ENCODE data around the gene FAM241A. TPM values are rescaled to one million over a fixed set of nuclear protein-coding genes. Genes with fewer than 3 reads are reported as not detected.

FAM241A gene
- total and polyA plus RNA-seq, 9 of the 15 experiments (the other 6 are each of a cell fraction or from before 2014, with no cell fraction given): 2.3 to 8.5 (median 5.3) TPM

GRCh38 chr4:112231779-112232713, 86.8 kb downstream of the FAM241A start, which contains the start of gene AP1AR (continued):
- TF ChIP-seq HIVEP1 (CRISPR knock-in tag; IDR thresholded peaks at IDR 0.05) (peak; percentile 95), PTRF (tag; IDR thresholded peaks at IDR 0.05) (no peak), RREB1 (CRISPR knock-in tag; IDR thresholded peaks at IDR 0.05) (peak; percentile 31; the same call in 1 of the 2 replicates), NCOR1 (IDR thresholded peaks at IDR 0.05) (no peak), TFAP4 (CRISPR knock-in tag; IDR thresholded peaks at IDR 0.05; ENCODE audit: borderline replicate concordance) (peak; percentile 82), RB1 (IDR thresholded peaks at IDR 0.05; ENCODE audit: low read depth) (peak; percentile 14; the same call in 1 of the 2 replicates), ZBTB1 (CRISPR knock-in tag; IDR thresholded peaks at IDR 0.05; ENCODE audit: borderline replicate concordance, low read depth) (no peak), KAT7 (CRISPR knock-in tag; IDR thresholded peaks at IDR 0.05; ENCODE audit: borderline replicate concordance) (peak; percentile 34; the same call in 1 of the 2 replicates), FOXK1 (CRISPR knock-in tag; IDR thresholded peaks at IDR 0.05; ENCODE audit: borderline replicate concordance) (no peak), NELFE (IDR thresholded peaks at IDR 0.05; ENCODE audit: insufficient read depth, insufficient read length) (no peak), RHOXF2B (CRISPR knock-in tag; conservative IDR thresholded peaks at IDR 0.05) (0 out of 2 replicates have a peak, but pooled peaks have one; percentile 25), TGIF2 (CRISPR knock-in tag; IDR thresholded peaks at IDR 0.05) (0 out of 2 replicates have a peak, but pooled peaks have one; percentile 50), ERF (CRISPR knock-in tag; IDR thresholded peaks at IDR 0.05) (peak; percentile 69; the same call in 1 of the 2 replicates), POLR2AphosphoS2 (IDR thresholded peaks at IDR 0.05; ENCODE audit: low read length) (no peak), MEIS2 (IDR thresholded peaks at IDR 0.05; ENCODE audit: partially characterized antibody) (no peak), ZFP1 (CRISPR knock-in tag; IDR thresholded peaks at IDR 0.05) (no peak)
- TF ChIP-seq, protein P1, sequence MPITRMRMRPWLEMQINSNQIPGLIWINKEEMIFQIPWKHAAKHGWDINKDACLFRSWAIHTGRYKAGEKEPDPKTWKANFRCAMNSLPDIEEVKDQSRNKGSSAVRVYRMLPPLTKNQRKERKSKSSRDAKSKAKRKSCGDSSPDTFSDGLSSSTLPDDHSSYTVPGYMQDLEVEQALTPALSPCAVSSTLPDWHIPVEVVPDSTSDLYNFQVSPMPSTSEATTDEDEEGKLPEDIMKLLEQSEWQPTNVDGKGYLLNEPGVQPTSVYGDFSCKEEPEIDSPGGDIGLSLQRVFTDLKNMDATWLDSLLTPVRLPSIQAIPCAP (CRISPR knock-in tag; IDR thresholded peaks at IDR 0.05; ENCODE audit: borderline replicate concordance): no peak
- TF ChIP-seq, protein P2, sequence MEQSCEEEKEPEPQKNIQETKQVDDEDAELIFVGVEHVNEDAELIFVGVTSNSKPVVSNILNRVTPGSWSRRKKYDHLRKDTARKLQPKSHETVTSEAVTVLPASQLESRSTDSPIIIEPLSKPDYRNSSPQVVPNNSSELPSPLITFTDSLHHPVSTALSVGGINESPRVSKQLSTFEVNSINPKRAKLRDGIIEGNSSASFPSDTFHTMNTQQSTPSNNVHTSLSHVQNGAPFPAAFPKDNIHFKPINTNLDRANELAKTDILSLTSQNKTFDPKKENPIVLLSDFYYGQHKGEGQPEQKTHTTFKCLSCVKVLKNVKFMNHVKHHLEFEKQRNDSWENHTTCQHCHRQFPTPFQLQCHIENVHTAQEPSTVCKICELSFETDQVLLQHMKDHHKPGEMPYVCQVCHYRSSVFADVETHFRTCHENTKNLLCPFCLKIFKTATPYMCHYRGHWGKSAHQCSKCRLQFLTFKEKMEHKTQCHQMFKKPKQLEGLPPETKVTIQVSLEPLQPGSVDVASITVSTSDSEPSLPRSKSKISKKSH (CRISPR knock-in tag; IDR thresholded peaks at IDR 0.05): no peak

Measured in K562 (cell line).